Natural killer cell (primary cell): ENCODE data around the gene FGG. TPM values are rescaled to one million over a fixed set of nuclear protein-coding genes. Genes with fewer than 3 reads are reported as not detected.

Source experiments
- ATAC-seq, 3 donors: fragments of 150-1000 bp in 2 of 3; fragments of 200-7000 bp in 1 of 3; cut with Tn5 transposase; 1 replicate in 1 of 3; 2 replicates in 2 of 3; pipeline ENCODE4 v1.10.0; 2021; ENCODE audit warnings: mild to moderate bottlenecking in 2 of 3, moderate library complexity in 2 of 3
- DNase-seq, 2 donors: peaks; one replicate each; pipeline versions ENCODE4 v3.0.0 to v3.0.0-alpha.2; 2013 to 2021; ENCODE audit warnings: mixed read lengths in 1 of 2
- H3K27ac ChIP-seq: one replicate; pipeline ENCODE4 v1.5.1; 2013; ENCODE audit warnings: mild to moderate bottlenecking, low read length
- H3K27me3 ChIP-seq: one replicate; pipeline ENCODE4 v1.6.1; 2013; ENCODE audit warnings: low read length; ENCODE audit not compliant: control insufficient read depth, insufficient read depth
- H3K36me3 ChIP-seq: one replicate; pipeline ENCODE4 v1.6.1; 2013; ENCODE audit warnings: low read length; ENCODE audit not compliant: control insufficient read depth, insufficient read depth
- H3K4me1 ChIP-seq: one replicate; pipeline ENCODE4 v1.6.1; 2013; ENCODE audit warnings: low read length; ENCODE audit not compliant: control insufficient read depth, insufficient read depth
- H3K4me3 ChIP-seq: one replicate; pipeline ENCODE4 v1.5.1; 2013; ENCODE audit warnings: low read length
- H3K9me3 ChIP-seq: one replicate; pipeline ENCODE4 v1.6.1; 2013; ENCODE audit warnings: low read length; ENCODE audit not compliant: control insufficient read depth, insufficient read depth
- H3K27ac Mint-ChIP-seq, 2 donors: one replicate each; pipeline ENCODE4 v1.8.0; 2022; ENCODE audit warnings: mild to moderate bottlenecking in 2 of 2, mixed read lengths in 2 of 2, moderate library complexity in 1 of 2
- H3K27me3 Mint-ChIP-seq, 2 donors: one replicate each; pipeline ENCODE4 v1.8.0; 2022; ENCODE audit warnings: low read depth in 2 of 2, mixed read lengths in 2 of 2
- H3K36me3 Mint-ChIP-seq: one replicate; pipeline ENCODE4 v1.8.0; 2022; ENCODE audit warnings: mixed read lengths
- H3K4me1 Mint-ChIP-seq, 2 donors: one replicate each; pipeline ENCODE4 v1.8.0; 2022; ENCODE audit warnings: mixed read lengths in 2 of 2
- H3K4me3 Mint-ChIP-seq: one replicate; pipeline ENCODE4 v1.8.0; 2022; ENCODE audit warnings: mild to moderate bottlenecking, moderate library complexity, mixed read lengths
- H3K9me3 Mint-ChIP-seq, 2 donors: one replicate each; pipeline ENCODE4 v1.8.0; 2022; ENCODE audit warnings: mixed read lengths in 2 of 2
- WGBS: methylation state at CpG from one replicate; pipeline ENCODE4 v1.1.7; 2013; ENCODE audit warnings: missing lambda C conversion rate; ENCODE audit not compliant: insufficient coverage; 5-methylcytosine and 5-hydroxymethylcytosine counted together
- intact Hi-C: fragments of 100-400 bp; cut with micrococcal nuclease; formaldehyde crosslinking; loops from one replicate; pipeline ENCODE4 v1.14.2; 2022
- total RNA-seq, 4 donors: library from RNA; stranded (reverse); fragments of 120-200 nt in 1 of 4; gene quantifications; one replicate each; pipeline versions ENCODE4 v1.2.3 to v1.2.4, GENCODE V29; 2013 to 2022
- TF ChIP-seq, protein P1 (sequence below): fragments of 200-600 bp; IDR thresholded peaks from one replicate; pipeline ENCODE4 v1.8.0; 2022; ENCODE audit warnings: antibody characterized with exemption

Gene FGG
- total RNA-seq, 3 donors from 2014 or later (not counting 1 experiment from before 2014, with no cell fraction given), result not detected

GRCh38 chr4:154582723-154583122 is 29.7 kb downstream of the FGG start:
- TF ChIP-seq, protein P1, sequence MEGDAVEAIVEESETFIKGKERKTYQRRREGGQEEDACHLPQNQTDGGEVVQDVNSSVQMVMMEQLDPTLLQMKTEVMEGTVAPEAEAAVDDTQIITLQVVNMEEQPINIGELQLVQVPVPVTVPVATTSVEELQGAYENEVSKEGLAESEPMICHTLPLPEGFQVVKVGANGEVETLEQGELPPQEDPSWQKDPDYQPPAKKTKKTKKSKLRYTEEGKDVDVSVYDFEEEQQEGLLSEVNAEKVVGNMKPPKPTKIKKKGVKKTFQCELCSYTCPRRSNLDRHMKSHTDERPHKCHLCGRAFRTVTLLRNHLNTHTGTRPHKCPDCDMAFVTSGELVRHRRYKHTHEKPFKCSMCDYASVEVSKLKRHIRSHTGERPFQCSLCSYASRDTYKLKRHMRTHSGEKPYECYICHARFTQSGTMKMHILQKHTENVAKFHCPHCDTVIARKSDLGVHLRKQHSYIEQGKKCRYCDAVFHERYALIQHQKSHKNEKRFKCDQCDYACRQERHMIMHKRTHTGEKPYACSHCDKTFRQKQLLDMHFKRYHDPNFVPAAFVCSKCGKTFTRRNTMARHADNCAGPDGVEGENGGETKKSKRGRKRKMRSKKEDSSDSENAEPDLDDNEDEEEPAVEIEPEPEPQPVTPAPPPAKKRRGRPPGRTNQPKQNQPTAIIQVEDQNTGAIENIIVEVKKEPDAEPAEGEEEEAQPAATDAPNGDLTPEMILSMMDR, result no peak
- H3K27me3 ChIP-seq, result no peaks in the 10 kb centered on the region
- H3K9me3 Mint-ChIP-seq, result no peaks in the 10 kb centered on the region
- intact Hi-C loops, result no loop called here
- WGBS, result 71% methylated on average over 1 of the region's 2 CpGs
- H3K4me3 ChIP-seq, result no peak overlapping the region
- no peak overlapping the region for H3K4me3 Mint-ChIP-seq
- H3K4me1 Mint-ChIP-seq, result no peaks in the 10 kb centered on the region
- H3K27ac ChIP-seq, result no peak overlapping the region
- no peaks in the 10 kb centered on the region for H3K4me1 ChIP-seq
- no peaks in the 10 kb centered on the region for H3K36me3 ChIP-seq
- no peak for ATAC-seq
- no peak overlapping the region for H3K27ac Mint-ChIP-seq
- no peaks in the 10 kb centered on the region for H3K9me3 ChIP-seq
- H3K36me3 Mint-ChIP-seq, result no peaks in the 10 kb centered on the region
- no peak for DNase-seq
- peaks cover 3 to 6% of the 10 kb centered on the region in 2 donors for H3K27me3 Mint-ChIP-seq

- no peak for DNase-seq
- H3K4me3 ChIP-seq, result no peak overlapping the region
- no peak for ATAC-seq
- intact Hi-C loops, result no loop called here
- no peaks in the 10 kb centered on the region for H3K4me1 ChIP-seq
- TF ChIP-seq, protein P1, result no peak
- peaks cover 4 to 18% of the 10 kb centered on the region in 2 donors for H3K27me3 Mint-ChIP-seq
- H3K9me3 ChIP-seq, result no peaks in the 10 kb centered on the region
- H3K27ac ChIP-seq, result no peak overlapping the region
- no peaks in the 10 kb centered on the region for H3K36me3 Mint-ChIP-seq
- H3K4me1 Mint-ChIP-seq, result no peaks in the 10 kb centered on the region
- H3K4me3 Mint-ChIP-seq, result no peak overlapping the region
- H3K27me3 ChIP-seq, result no peaks in the 10 kb centered on the region
- no peaks in the 10 kb centered on the region for H3K36me3 ChIP-seq
- no peaks in the 10 kb centered on the region for H3K9me3 Mint-ChIP-seq
- no peak overlapping the region for H3K27ac Mint-ChIP-seq
Measured at GRCh38 chr4:154579927-154580326, 32.5 kb downstream of the FGG start.

- DNase-seq (no peak), ATAC-seq (no peak)
- peaks cover 4 to 19% of the 10 kb centered on the region in 2 donors for H3K27me3 Mint-ChIP-seq
- no peaks in the 10 kb centered on the region for H3K36me3 Mint-ChIP-seq
- no peaks in the 10 kb centered on the region for H3K4me1 Mint-ChIP-seq
- intact Hi-C loops, result no loop called here
- no peak overlapping the region for H3K27ac Mint-ChIP-seq
- TF ChIP-seq, protein P1, result no peak
- no peaks in the 10 kb centered on the region for H3K9me3 Mint-ChIP-seq
- no peak overlapping the region for H3K27ac ChIP-seq
- no peak overlapping the region for H3K4me3 ChIP-seq
- 71% methylated on average over 1 of the region's 1 CpG for WGBS
- no peaks in the 10 kb centered on the region for H3K27me3 ChIP-seq
- no peaks in the 10 kb centered on the region for H3K36me3 ChIP-seq
- no peak overlapping the region for H3K4me3 Mint-ChIP-seq
- no peaks in the 10 kb centered on the region for H3K9me3 ChIP-seq
- no peaks in the 10 kb centered on the region for H3K4me1 ChIP-seq
Measured at GRCh38 chr4:154578919-154579318, 33.5 kb downstream of the FGG start.

GRCh38 chr4:154577324-154577723 is 35.1 kb downstream of the FGG start:
- Histone ChIP-seq H3K4me1 (no peaks in the 10 kb centered on the region), H3K27me3 (no peaks in the 10 kb centered on the region), H3K27ac (no peak overlapping the region), H3K36me3 (no peaks in the 10 kb centered on the region), H3K4me3 (no peak overlapping the region), H3K9me3 (no peaks in the 10 kb centered on the region)
- H3K27me3 Mint-ChIP-seq, result peaks cover 4 to 19% of the 10 kb centered on the region in 2 donors
- ATAC-seq (no peak), DNase-seq (no peak)
- H3K4me1 Mint-ChIP-seq, result no peaks in the 10 kb centered on the region
- intact Hi-C loops, result no loop called here
- H3K27ac Mint-ChIP-seq, result no peak overlapping the region
- H3K36me3 Mint-ChIP-seq, result no peaks in the 10 kb centered on the region
- H3K4me3 Mint-ChIP-seq, result no peak overlapping the region
- 89% methylated on average over 2 of the region's 2 CpGs for WGBS
- H3K9me3 Mint-ChIP-seq, result no peaks in the 10 kb centered on the region
- TF ChIP-seq, protein P1, result no peak
